Prostate gland (tissue), 2 donors: Measurements from ENCODE around the gene MALRD1.

Experiments
- CTCF ChIP-seq, 4 experiments: fragments of 200-600 bp in 2 of 4; fragments of 450-650 bp in 2 of 4; sonication (generic) in 2 of 4; IDR thresholded peaks; 1 replicate in 3 of 4; 2 replicates in 1 of 4; pipeline ENCODE4 v1.5.1; 2016 to 2019; ENCODE audit warnings: antibody characterized with exemption in 4 of 4, mild to moderate bottlenecking in 2 of 4, moderate library complexity in 2 of 4
- POLR2AphosphoS5 ChIP-seq: sonication (generic); formaldehyde crosslinking; IDR thresholded peaks from one replicate; pipeline ENCODE4 v1.6.1; 2017; ENCODE audit warnings: antibody characterized with exemption

GRCh38 chr10:19505320-19506312 is 457.0 kb downstream of the MALRD1 start:
- TF ChIP-seq CTCF (IDR thresholded peaks at IDR 0.05): no peak
- TF ChIP-seq POLR2AphosphoS5: no peak
